K562 (cell line): ENCODE results near the gene TIMM8A. TPM values are rescaled to one million over a fixed set of nuclear protein-coding genes. Genes with fewer than 3 reads are reported as not detected.

Experiments
- ATAC-seq: fragments of 200-7000 bp; cut with Tn5 transposase; 3 replicates; pipeline ENCODE4 v1.9.1; 2020; ENCODE audit warnings: moderate library complexity
- BruUV-seq: library from RNA; stranded (reverse); fragments of 400-500 nt; replicated peaks from 2 replicates; lab custom pipeline; 2021; lab: Mats Ljungman, UMichigan
- CTCF ChIA-PET: fragments of 300-600 bp; formaldehyde crosslinking; extraction: SDS; loops from one replicate; lab custom pipeline; 2021; ENCODE audit warnings: low intra/inter-chr PET ratio; lab: Yijun Ruan, JAX
- POLR2A ChIA-PET: fragments of 300-600, 350-650 bp; sonication (Branson Sonifier 250); formaldehyde crosslinking; extraction: SDS; loops from one replicate; lab custom pipeline; 2021; ENCODE audit warnings: antibody characterized with exemption, inconsistent platforms; lab: Yijun Ruan, JAX
- DNase-seq, 4 experiments: peaks; one replicate each; pipeline versions ENCODE4 v3.0.0 to v3.0.0-alpha.2; 2011 to 2018; ENCODE audit warnings: low spot score in 3 of 4, mixed read lengths in 3 of 4; ENCODE audit errors: extremely low read depth in 1 of 4
- FAIRE-seq: peaks from 2 replicates; lab custom pipeline; 2011; peaks lifted over from hg19 to GRCh38; lab: Jason Lieb, UNC
- H2AFZ ChIP-seq: 2 replicates; pipeline ENCODE4 v1.6.0; 2011; ENCODE audit warnings: low read depth, low read length, control low read depth, inconsistent platforms
- H3K27ac ChIP-seq: fragments of 200-600 bp; 3 replicates; pipeline ENCODE4 v1.8.0; 2011; ENCODE audit warnings: low read depth, mild to moderate bottlenecking, control low read depth, inconsistent platforms, low read length, moderate library complexity, mixed read lengths; ENCODE audit errors: extremely low read depth
- H3K27me3 ChIP-seq, 2 experiments: fragments of 300-600 bp in 1 of 2; 2 replicates in 1 of 2; 3 replicates in 1 of 2; pipeline versions ENCODE4 v1.6.0 to v1.8.0; 2011; ENCODE audit warnings: inconsistent platforms in 2 of 2, low read length in 2 of 2, mild to moderate bottlenecking in 1 of 2, mixed read lengths in 1 of 2, moderate library complexity in 1 of 2; ENCODE audit not compliant: control insufficient read depth in 2 of 2, insufficient read depth in 2 of 2
- H3K36me3 ChIP-seq: fragments of 300-600 bp; 3 replicates; pipeline ENCODE4 v1.8.0; 2011; ENCODE audit warnings: mild to moderate bottlenecking, low read length, inconsistent platforms; ENCODE audit not compliant: control insufficient read depth, insufficient read depth
- H3K4me1 ChIP-seq, 2 experiments: fragments of 200-600 bp in 1 of 2; replicated peaks in 1 of 2; 2 replicates in 1 of 2; 3 replicates in 1 of 2; pipeline versions ENCODE4 v1.5.1 to v1.8.0; 2011; ENCODE audit warnings: inconsistent platforms in 2 of 2, low read length in 2 of 2, mild to moderate bottlenecking in 1 of 2, mixed read lengths in 1 of 2, moderate library complexity in 1 of 2; ENCODE audit not compliant: control insufficient read depth in 2 of 2, insufficient read depth in 2 of 2
- H3K4me2 ChIP-seq: 2 replicates; pipeline ENCODE4 v1.6.1; 2011; ENCODE audit warnings: low read length, control low read depth, inconsistent platforms, mixed read lengths; ENCODE audit not compliant: insufficient read depth
- H3K4me3 ChIP-seq: fragments of 200-600 bp; sonication (generic), shearing (Covaris generic); 2 replicates; pipeline ENCODE4 v1.5.1; 2016; ENCODE audit warnings: control low read depth, inconsistent platforms
- H3K79me2 ChIP-seq: fragments of 200-600 bp; 3 replicates; pipeline ENCODE4 v1.8.0; 2011; ENCODE audit warnings: low read length, inconsistent platforms; ENCODE audit not compliant: control insufficient read depth, insufficient read depth
- H3K9ac ChIP-seq, 2 experiments: 2 replicates each; pipeline versions ENCODE4 v1.6.0 to v1.6.1; 2011; ENCODE audit warnings: low read depth in 2 of 2, low read length in 2 of 2, control low read depth in 1 of 2, inconsistent platforms in 1 of 2, mild to moderate bottlenecking in 1 of 2, mixed read lengths in 1 of 2; ENCODE audit not compliant: insufficient read depth in 1 of 2
- H3K9me1 ChIP-seq: one replicate; pipeline ENCODE4 v1.6.0; 2011; ENCODE audit warnings: inconsistent platforms, mild to moderate bottlenecking, low read length, moderate library complexity; ENCODE audit not compliant: control insufficient read depth, insufficient read depth
- H3K9me3 ChIP-seq: replicated peaks from 2 replicates; pipeline ENCODE4 v1.5.1; 2011; ENCODE audit warnings: low read depth, low read length, inconsistent platforms; ENCODE audit not compliant: control insufficient read depth, insufficient read depth
- H4K20me1 ChIP-seq: replicated peaks from 2 replicates; pipeline ENCODE4 v1.6.1; 2011; ENCODE audit warnings: low read length, inconsistent platforms, mixed read lengths; ENCODE audit not compliant: control insufficient read depth, insufficient read depth
- GTF3C2 ChIP-seq: IDR thresholded peaks from 3 replicates; pipeline ENCODE4 v1.6.1; 2011; ENCODE audit warnings: borderline replicate concordance, mild to moderate bottlenecking, moderate library complexity; ENCODE audit not compliant: insufficient read length; ENCODE audit errors: extremely low read depth
- MAX ChIP-seq: sonication (generic); formaldehyde crosslinking; IDR thresholded peaks from 2 replicates; pipeline ENCODE4 v1.9.0; 2022; ENCODE audit warnings: mild to moderate bottlenecking, missing genetic modification reagents
- MCM7 ChIP-seq, 2 experiments: fragments of 450-650 bp; IDR thresholded peaks; 2 replicates each; pipeline ENCODE4 v1.6.1; 2016 to 2018
- in situ Hi-C: fragments of 300-500 bp; cut with MboI; formaldehyde crosslinking; loops from 4 replicates; pipeline ENCODE4 v1.15.0; 2018; ENCODE audit warnings: inconsistent platforms, mixed read lengths
- intact Hi-C: fragments of 100-400 bp; cut with micrococcal nuclease; formaldehyde crosslinking; loops from 2 replicates; pipeline ENCODE4 v1.14.2; 2022
- polyA plus RNA-seq, 8 experiments: library from polyadenylated mRNA; depleted of rRNA in 4 of 8; stranded (reverse) in 5 of 8; unstranded in 3 of 8; fragments of >200 nt; fragmentation: Nextera tagmentation in 2 of 8; fragmentation: Illumina TruSeq in 1 of 8; extraction: Ambion mirVana in 2 of 8; extraction: Trizol in 1 of 8; gene quantifications; 2 replicates each; pipeline versions ENCODE4 v1.2.1 to v1.2.3, GENCODE V29; 2011 to 2014; ENCODE audit warnings: inconsistent platforms in 1 of 8, missing spikeins in 1 of 8
- total RNA-seq, 7 experiments: library from RNA; depleted of rRNA in 6 of 7; stranded (reverse); fragments of >200 nt in 6 of 7; fragmentation: Illumina TruSeq in 2 of 7; extraction: Trizol in 2 of 7; gene quantifications; 2 replicates each; pipeline versions ENCODE4 v1.2.1 to v1.2.3, GENCODE V29; 2011 to 2021; ENCODE audit warnings: low replicate concordance in 1 of 7

Gene TIMM8A
- total and polyA plus RNA-seq, 9 of the 15 experiments (the other 6 are each of a cell fraction or from before 2014, with no cell fraction given), result 10.9 to 132 (median 41.1) TPM

GRCh38 chrX:101368800-101369199 is 20.3 kb upstream of the TIMM8A start:
- H3K27me3 ChIP-seq, result no peaks in the 10 kb centered on the region
- no peak for TF ChIP-seq MCM7 (IDR thresholded peaks at IDR 0.05)
- no peak for TF ChIP-seq MAX (CRISPR knock-in tag)
- TF ChIP-seq GTF3C2, result no peak
- no peak for FAIRE-seq
- ChIA-PET CTCF (no interaction called here), POLR2A (interaction anchor here (1.7 kb wide), 1 partner anchor 19 kb away, joined by 6 read pairs; the partner anchor contains the start of gene TIMM8A)
- ATAC-seq, result no peak
- H3K36me3 ChIP-seq, result peaks cover 50% of the 10 kb centered on the region
- no peaks in the 10 kb centered on the region for H3K79me2 ChIP-seq
- H3K9me1 ChIP-seq, result no peaks in the 10 kb centered on the region
- H3K4me3 ChIP-seq, result no peak overlapping the region
- no peaks in the 10 kb centered on the region for H3K4me1 ChIP-seq
- H3K4me2 ChIP-seq, result no peak overlapping the region
- H2AFZ ChIP-seq, result no peak overlapping the region
- H3K9ac ChIP-seq, result no peak overlapping the region
- H3K27ac ChIP-seq, result no peak overlapping the region
- in situ Hi-C loops, result no loop called here
- DNase-seq, result no peak
- H4K20me1 ChIP-seq, result no peaks in the 10 kb centered on the region
- H3K9me3 ChIP-seq, result no peaks in the 10 kb centered on the region
- intact Hi-C loops, result no loop called here
- no TSS peak for BruUV-seq
